HG02759 (cell line): ENCODE results near the gene DCTN2.
"Not testable (repeated sequence)": the region's sequence is repeated elsewhere in the genome, so short reads cannot be mapped to it uniquely, and the experiment has no call there.

Source experiments
- ATAC-seq: cut with Tn5 transposase; IDR thresholded peaks from one replicate; pipeline ENCODE4 v1.9.1; 2021; ENCODE audit warnings: mild to moderate bottlenecking, moderate library complexity; ENCODE audit not compliant: unreplicated experiment

DCTN2 gene

GRCh38 chr12:57577981-57578758 is 31.2 kb upstream of the DCTN2 start:
- ATAC-seq, result no peak

- no peak for ATAC-seq
These were observed 29.7 kb upstream of the DCTN2 start for GRCh38 chr12:57576613-57577160.

GRCh38 chr12:57575771-57576612 is 29.0 kb upstream of the DCTN2 start:
- no peak for ATAC-seq

GRCh38 chr12:57574795-57575194 is 27.8 kb upstream of the DCTN2 start:
- no peak for ATAC-seq

- no peak for ATAC-seq
These were observed 25.2 kb upstream of the DCTN2 start for GRCh38 chr12:57571926-57572762.

GRCh38 chr12:57570438-57570837 is 23.4 kb upstream of the DCTN2 start:
- ATAC-seq, result not testable (repeated sequence)

- ATAC-seq, result no peak
These were observed 22.9 kb upstream of the DCTN2 start for GRCh38 chr12:57569858-57570257.

GRCh38 chr12:57568838-57569237 is 21.8 kb upstream of the DCTN2 start:
- ATAC-seq, result no peak

- no peak for ATAC-seq
These were observed 17.3 kb upstream of the DCTN2 start for GRCh38 chr12:57564178-57564740.

- ATAC-seq, result no peak
These were observed 16.4 kb upstream of the DCTN2 start for GRCh38 chr12:57563358-57563757.

- not testable (repeated sequence) for ATAC-seq
These were observed 14.1 kb upstream of the DCTN2 start for GRCh38 chr12:57561117-57561516.

GRCh38 chr12:57560516-57560915 is 13.5 kb upstream of the DCTN2 start:
- ATAC-seq, result no peak

- ATAC-seq, result no peak
These were observed 11.9 kb upstream of the DCTN2 start for GRCh38 chr12:57558864-57559263.

GRCh38 chr12:57554897-57555296 is 7.9 kb upstream of the DCTN2 start:
- ATAC-seq, result no peak

GRCh38 chr12:57554453-57554852 is 7.5 kb upstream of the DCTN2 start:
- no peak for ATAC-seq

- no peak for ATAC-seq
These were observed 6.6 kb upstream of the DCTN2 start for GRCh38 chr12:57553343-57554202.

GRCh38 chr12:57552835-57553313 is 5.9 kb upstream of the DCTN2 start:
- no peak for ATAC-seq

- ATAC-seq, result no peak
These were observed 5.3 kb upstream of the DCTN2 start for GRCh38 chr12:57552306-57552651.

- ATAC-seq, result no peak
These were observed 4.8 kb upstream of the DCTN2 start for GRCh38 chr12:57551637-57552305.
